Measurements from ENCODE around the gene DDX18. TPM values are rescaled to one million over a fixed set of nuclear protein-coding genes. Genes with fewer than 3 reads are reported as not detected.
A peak's percentile ranks its signal among the peaks of the same experiment; 100 is the strongest.

Gene DDX18
- total RNA-seq, 1 donor: 44.5 TPM

DNA sequence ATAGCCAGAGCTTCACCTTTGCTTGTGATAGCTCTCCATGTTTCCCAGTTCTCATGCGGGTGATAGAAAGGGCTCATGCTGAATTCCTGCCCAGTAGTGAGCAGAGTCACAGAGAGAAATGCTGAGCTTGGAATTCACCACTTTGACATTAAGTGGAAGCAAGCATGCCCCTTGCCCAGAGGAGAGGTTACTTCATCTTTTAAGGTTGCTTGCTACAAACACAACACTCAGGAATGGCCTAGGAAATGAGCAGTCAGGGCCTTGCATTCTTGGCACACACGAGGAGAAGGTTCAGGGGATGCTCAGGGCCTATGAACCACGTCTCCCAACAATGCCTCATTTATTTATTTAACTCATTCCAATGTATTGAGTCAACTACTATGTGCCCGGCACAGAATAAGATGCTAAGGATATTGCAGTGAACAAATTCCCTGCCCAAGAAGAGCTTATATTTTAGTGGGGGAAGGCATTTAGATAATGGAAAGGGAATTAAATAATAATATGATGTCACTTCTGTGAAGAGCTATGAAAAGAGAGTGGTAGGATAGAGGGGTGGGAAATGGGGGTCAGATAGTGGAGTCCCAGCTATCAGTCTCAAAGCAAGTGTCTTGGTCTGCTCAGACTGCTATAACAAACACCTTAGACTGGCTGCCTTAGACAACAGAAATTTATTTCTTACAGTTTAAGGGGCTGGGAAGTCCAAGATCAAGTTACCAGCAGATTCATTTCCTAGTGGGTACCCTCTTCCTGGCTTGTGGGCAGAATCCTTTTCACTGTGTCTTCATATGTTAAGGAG is 42.1 kb downstream of the DDX18 start:
- Histone ChIP-seq H3K27me3 (ENCODE audit: insufficient read depth, low read length) (no peaks in the 10 kb centered on the region), H3K4me3 (ENCODE audit: insufficient read depth, low read length) (no peak overlapping the region), H2AFZ (ENCODE audit: low read length) (no peak overlapping the region), H3K27ac (ENCODE audit: low read depth, low read length) (peak overlapping the region; percentile 67), H3K4me2 (ENCODE audit: insufficient read depth, low read length) (peak overlapping the region; percentile 58), H3K9me3 (ENCODE audit: low read depth, low read length) (no peaks in the 10 kb centered on the region), H3K79me2 (ENCODE audit: insufficient read depth, low read length) (no peaks in the 10 kb centered on the region), H3K4me1 (ENCODE audit: insufficient read depth, low read length) (peaks cover 22% of the 10 kb centered on the region), H4K20me1 (ENCODE audit: insufficient read depth, low read length) (no peaks in the 10 kb centered on the region), H3K36me3 (ENCODE audit: insufficient read depth, low read length) (no peaks in the 10 kb centered on the region)
- TF ChIP-seq, protein P1, sequence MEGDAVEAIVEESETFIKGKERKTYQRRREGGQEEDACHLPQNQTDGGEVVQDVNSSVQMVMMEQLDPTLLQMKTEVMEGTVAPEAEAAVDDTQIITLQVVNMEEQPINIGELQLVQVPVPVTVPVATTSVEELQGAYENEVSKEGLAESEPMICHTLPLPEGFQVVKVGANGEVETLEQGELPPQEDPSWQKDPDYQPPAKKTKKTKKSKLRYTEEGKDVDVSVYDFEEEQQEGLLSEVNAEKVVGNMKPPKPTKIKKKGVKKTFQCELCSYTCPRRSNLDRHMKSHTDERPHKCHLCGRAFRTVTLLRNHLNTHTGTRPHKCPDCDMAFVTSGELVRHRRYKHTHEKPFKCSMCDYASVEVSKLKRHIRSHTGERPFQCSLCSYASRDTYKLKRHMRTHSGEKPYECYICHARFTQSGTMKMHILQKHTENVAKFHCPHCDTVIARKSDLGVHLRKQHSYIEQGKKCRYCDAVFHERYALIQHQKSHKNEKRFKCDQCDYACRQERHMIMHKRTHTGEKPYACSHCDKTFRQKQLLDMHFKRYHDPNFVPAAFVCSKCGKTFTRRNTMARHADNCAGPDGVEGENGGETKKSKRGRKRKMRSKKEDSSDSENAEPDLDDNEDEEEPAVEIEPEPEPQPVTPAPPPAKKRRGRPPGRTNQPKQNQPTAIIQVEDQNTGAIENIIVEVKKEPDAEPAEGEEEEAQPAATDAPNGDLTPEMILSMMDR (IDR thresholded peaks at IDR 0.05; ENCODE audit: extremely low read depth, low read depth, low read length): no peak
- DNase-seq (ENCODE audit: insufficient read length, low spot score, missing footprints): peak; percentile 95

GRCh38 chr2:117858336-117858735 is 43.8 kb downstream of the DDX18 start:
- H3K27ac ChIP-seq (ENCODE audit: low read depth, low read length): no peak overlapping the region
- H3K36me3 ChIP-seq (ENCODE audit: insufficient read depth, low read length): no peaks in the 10 kb centered on the region
- no peak overlapping the region for H3K4me3 ChIP-seq (ENCODE audit: insufficient read depth, low read length)
- H3K27me3 ChIP-seq (ENCODE audit: insufficient read depth, low read length): no peaks in the 10 kb centered on the region
- no peak for DNase-seq (ENCODE audit: insufficient read length, low spot score, missing footprints)
- TF ChIP-seq, protein P1 (IDR thresholded peaks at IDR 0.05; ENCODE audit: extremely low read depth, low read depth, low read length): no peak
- H2AFZ ChIP-seq (ENCODE audit: low read length): peak overlapping the region; percentile 41
- H3K9me3 ChIP-seq (ENCODE audit: low read depth, low read length): no peaks in the 10 kb centered on the region
- H3K79me2 ChIP-seq (ENCODE audit: insufficient read depth, low read length): no peaks in the 10 kb centered on the region
- no peak overlapping the region for H3K4me2 ChIP-seq (ENCODE audit: insufficient read depth, low read length)
- no peaks in the 10 kb centered on the region for H4K20me1 ChIP-seq (ENCODE audit: insufficient read depth, low read length)
- peaks cover 22% of the 10 kb centered on the region for H3K4me1 ChIP-seq (ENCODE audit: insufficient read depth, low read length)

DNA sequence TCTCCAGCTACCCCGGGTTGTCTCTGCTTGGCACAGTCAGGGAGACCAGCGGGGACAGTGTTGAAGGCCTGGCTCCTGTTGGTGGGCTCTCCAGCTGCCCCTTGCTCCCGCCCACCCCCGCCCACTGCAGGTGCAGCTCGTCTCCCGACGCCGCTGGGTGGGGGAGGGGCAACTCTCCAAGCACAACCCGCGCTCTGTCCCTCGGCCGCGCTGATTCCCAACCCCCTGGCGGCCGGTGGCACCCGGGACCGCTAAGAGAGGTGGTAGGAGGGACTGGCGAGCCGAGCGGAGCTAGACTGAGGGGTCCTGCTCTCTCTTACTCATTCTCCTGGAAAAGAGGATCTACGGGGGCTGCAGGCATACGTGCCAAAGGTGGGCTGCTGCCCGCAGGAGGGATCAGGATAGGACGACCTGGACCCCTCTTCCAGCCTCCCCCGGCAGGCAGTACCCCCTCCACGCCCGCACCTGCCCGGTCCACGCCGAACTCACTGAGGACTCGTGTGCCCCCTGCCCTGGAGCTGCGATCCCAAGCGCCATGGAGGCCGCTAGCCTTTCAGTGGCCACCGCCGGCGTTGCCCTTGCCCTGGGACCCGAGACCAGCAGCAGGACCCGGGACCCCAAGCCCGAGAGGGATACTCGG is 44.5 kb downstream of the DDX18 start:
- no peaks in the 10 kb centered on the region for H3K79me2 ChIP-seq (ENCODE audit: insufficient read depth, low read length)
- H3K27ac ChIP-seq (ENCODE audit: low read depth, low read length): no peak overlapping the region
- no peak overlapping the region for H2AFZ ChIP-seq (ENCODE audit: low read length)
- H3K27me3 ChIP-seq (ENCODE audit: insufficient read depth, low read length): no peaks in the 10 kb centered on the region
- no peak overlapping the region for H3K4me3 ChIP-seq (ENCODE audit: insufficient read depth, low read length)
- no peaks in the 10 kb centered on the region for H3K36me3 ChIP-seq (ENCODE audit: insufficient read depth, low read length)
- TF ChIP-seq, protein P1 (IDR thresholded peaks at IDR 0.05; ENCODE audit: extremely low read depth, low read depth, low read length): no peak
- no peaks in the 10 kb centered on the region for H4K20me1 ChIP-seq (ENCODE audit: insufficient read depth, low read length)
- peaks cover 22% of the 10 kb centered on the region for H3K4me1 ChIP-seq (ENCODE audit: insufficient read depth, low read length)
- no peak overlapping the region for H3K4me2 ChIP-seq (ENCODE audit: insufficient read depth, low read length)
- DNase-seq (ENCODE audit: insufficient read length, low spot score, missing footprints): no peak
- no peaks in the 10 kb centered on the region for H3K9me3 ChIP-seq (ENCODE audit: low read depth, low read length)

DNA sequence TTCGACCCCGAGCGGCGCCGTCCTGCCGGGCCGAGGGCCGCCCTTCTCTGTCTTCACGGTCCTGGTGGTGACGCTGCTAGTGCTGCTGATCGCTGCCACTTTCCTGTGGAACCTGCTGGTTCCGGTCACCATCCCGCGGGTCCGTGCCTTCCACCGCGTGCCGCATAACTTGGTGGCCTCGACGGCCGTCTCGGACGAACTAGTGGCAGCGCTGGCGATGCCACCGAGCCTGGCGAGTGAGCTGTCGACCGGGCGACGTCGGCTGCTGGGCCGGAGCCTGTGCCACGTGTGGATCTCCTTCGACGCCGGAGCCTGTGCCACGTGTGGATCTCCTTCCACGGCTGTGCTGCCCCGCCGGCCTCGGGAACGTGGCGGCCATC is 45.0 kb downstream of the DDX18 start:
- Histone ChIP-seq H3K27me3 (ENCODE audit: insufficient read depth, low read length) (no peaks in the 10 kb centered on the region), H3K36me3 (ENCODE audit: insufficient read depth, low read length) (no peaks in the 10 kb centered on the region), H3K9me3 (ENCODE audit: low read depth, low read length) (no peaks in the 10 kb centered on the region), H3K27ac (ENCODE audit: low read depth, low read length) (no peak overlapping the region), H3K79me2 (ENCODE audit: insufficient read depth, low read length) (no peaks in the 10 kb centered on the region), H4K20me1 (ENCODE audit: insufficient read depth, low read length) (no peaks in the 10 kb centered on the region), H3K4me2 (ENCODE audit: insufficient read depth, low read length) (no peak overlapping the region), H3K4me3 (ENCODE audit: insufficient read depth, low read length) (no peak overlapping the region), H2AFZ (ENCODE audit: low read length) (no peak overlapping the region), H3K4me1 (ENCODE audit: insufficient read depth, low read length) (peaks cover 22% of the 10 kb centered on the region)
- TF ChIP-seq, protein P1 (IDR thresholded peaks at IDR 0.05; ENCODE audit: extremely low read depth, low read depth, low read length): no peak
- no peak for DNase-seq (ENCODE audit: insufficient read length, low spot score, missing footprints)
